Hepatocyte (in vitro differentiated cells): ENCODE results near the gene ARL17B. TPM values are rescaled to one million over a fixed set of nuclear protein-coding genes. Genes with fewer than 3 reads are reported as not detected.
A peak's percentile ranks its signal among the peaks of the same experiment; 100 is the strongest.
"Not testable (repeated sequence)": the region's sequence is repeated elsewhere in the genome, so short reads cannot be mapped to it uniquely, and the experiment has no call there.

Experiments used
- DNase-seq: peaks from one replicate; pipeline ENCODE4 v3.0.0-alpha.2; 2016; ENCODE audit warnings: low spot score
- H2AFZ ChIP-seq: fragments of 200-600 bp; sonication (generic); 2 replicates; pipeline ENCODE4 v1.6.0; 2016; ENCODE audit warnings: antibody characterized with exemption, mild to moderate bottlenecking
- H3K27ac ChIP-seq: fragments of 200-600 bp; sonication (generic); 2 replicates; pipeline ENCODE4 v1.5.1; 2016; ENCODE audit warnings: mild to moderate bottlenecking
- H3K27me3 ChIP-seq: fragments of 200-600 bp; sonication (generic); 2 replicates; pipeline ENCODE4 v1.6.1; 2016
- H3K36me3 ChIP-seq: fragments of 200-600 bp; sonication (generic); replicated peaks from 2 replicates; pipeline ENCODE4 v1.5.1; 2016; ENCODE audit warnings: low read depth; ENCODE audit not compliant: insufficient read depth
- H3K4me1 ChIP-seq: fragments of 200-600 bp; sonication (generic); 2 replicates; pipeline ENCODE4 v1.5.1; 2016; ENCODE audit warnings: mild to moderate bottlenecking, moderate library complexity; ENCODE audit not compliant: insufficient read depth
- H3K4me2 ChIP-seq: fragments of 200-600 bp; sonication (generic); 2 replicates; pipeline ENCODE4 v1.6.0; 2016
- H3K4me3 ChIP-seq: fragments of 200-600 bp; sonication (generic); 2 replicates; pipeline ENCODE4 v1.5.1; 2016; ENCODE audit warnings: mild to moderate bottlenecking
- H3K79me2 ChIP-seq: fragments of 200-600 bp; sonication (generic); 2 replicates; pipeline ENCODE4 v1.6.0; 2017; ENCODE audit warnings: mild to moderate bottlenecking
- H3K9me2 ChIP-seq: fragments of 200-600 bp; sonication (generic); replicated peaks from 2 replicates; pipeline ENCODE4 v1.6.0; 2017; ENCODE audit warnings: mild to moderate bottlenecking; ENCODE audit not compliant: insufficient read depth
- H3K9me3 ChIP-seq: fragments of 200-600 bp; sonication (generic); 2 replicates; pipeline ENCODE4 v1.5.1; 2016; ENCODE audit warnings: low read depth, mild to moderate bottlenecking
- H4K20me1 ChIP-seq: fragments of 200-600 bp; sonication (generic); 2 replicates; pipeline ENCODE4 v1.6.0; 2016; ENCODE audit warnings: mild to moderate bottlenecking; ENCODE audit not compliant: insufficient read depth, poor library complexity, severe bottlenecking
- WGBS: methylation state at CpG from one replicate; pipeline ENCODE4 v1.1.6; 2016; ENCODE audit warnings: low lambda C conversion rate; ENCODE audit errors: missing lambda C conversion rate; 5-methylcytosine and 5-hydroxymethylcytosine counted together
- polyA plus RNA-seq: library from polyadenylated mRNA; unstranded; fragments of >200 nt; fragmentation: Nextera tagmentation; extraction: Ambion mirVana; gene quantifications from 2 replicates; pipeline ENCODE4 v1.2.1, GENCODE V29; 2016
- small RNA-seq: library from RNA; depleted of rRNA; stranded (forward); fragments of <200 nt; gene quantifications from one replicate; pipeline ENCODE3, GENCODE V24; 2014
- total RNA-seq: library from RNA; depleted of rRNA; stranded (reverse); fragments of >200 nt; gene quantifications from 2 replicates; pipeline ENCODE4 v1.2.3, GENCODE V29; 2014

ARL17B gene
- total and polyA plus RNA-seq, 2 experiments from 2014 or later = 9.0 to 11.4 TPM

- Histone ChIP-seq H3K27ac (peak overlapping the region; percentile 39), H2AFZ (peak overlapping the region; percentile 55), H3K4me3 (peak overlapping the region; percentile 32), H3K4me2 (peak overlapping the region; percentile 70)
- DNase-seq = peak; percentile 96
- H3K4me1 ChIP-seq, H3K9me2 ChIP-seq, H3K36me3 ChIP-seq, H3K9me3 ChIP-seq, H3K27me3 ChIP-seq, H3K79me2 ChIP-seq, H4K20me1 ChIP-seq: not testable (repeated sequence)
- WGBS = 1% methylated on average over 21 of the region's 22 CpGs
These were observed 136.2 kb downstream of the ARL17B start for GRCh38 chr17:46225274-46225794.

- WGBS = 6% methylated on average over 12 of the region's 54 CpGs
- H3K27ac ChIP-seq = not testable (repeated sequence)
- peak; percentile 35 for DNase-seq
These were observed 136.7 kb downstream of the ARL17B start for GRCh38 chr17:46224864-46225263.

More at GRCh38 chr17:46224864-46225263, 136.7 kb downstream of the ARL17B start:
- not testable (repeated sequence) for H3K9me2 ChIP-seq, H3K4me2 ChIP-seq, H3K4me1 ChIP-seq, H3K36me3 ChIP-seq, H3K27me3 ChIP-seq, H4K20me1 ChIP-seq, H3K9me3 ChIP-seq
- peak overlapping the region; percentile 32 for H3K4me3 ChIP-seq
- H3K79me2 ChIP-seq = peaks cover 11% of the 10 kb centered on the region
- H2AFZ ChIP-seq = peak overlapping the region; percentile 55

Small RNA genes lying within 50 kb of the gene (small RNA-seq; reads per million reads assigned to genes)
- not detected for gene RN7SL656P

Other genes with a start within 250 kb of the ARL17B start
- gene KANSL1, start 168.3 kb downstream of the ARL17B start, total RNA-seq = 68.2 and 84.3 TPM in 2 replicates
- 32.6 and 37.3 TPM in 2 replicates for gene KANSL1, start 168.3 kb downstream of the ARL17B start, polyA plus RNA-seq
- gene LRRC37A, start 66.6 kb downstream of the ARL17B start, total RNA-seq = 1.4 and 1.9 TPM in 2 replicates
- gene LRRC37A, start 66.6 kb downstream of the ARL17B start, polyA plus RNA-seq = 1.2 and 1.3 TPM in 2 replicates
- 9.5 and 9.8 TPM in 2 replicates for gene LRRC37A2, start 150.7 kb upstream of the ARL17B start, total RNA-seq
- 7.3 and 7.8 TPM in 2 replicates for gene LRRC37A2, start 150.7 kb upstream of the ARL17B start, polyA plus RNA-seq
- 8.0 and 9.3 TPM in 2 replicates for gene ARL17A, start 217.9 kb upstream of the ARL17B start, total RNA-seq
- 7.8 and 9.2 TPM in 2 replicates for gene ARL17A, start 217.9 kb upstream of the ARL17B start, polyA plus RNA-seq
- gene NSF, start 228.9 kb upstream of the ARL17B start, total RNA-seq = 33.8 and 35.1 TPM in 2 replicates
- gene NSF, start 228.9 kb upstream of the ARL17B start, polyA plus RNA-seq = 22.6 and 22.7 TPM in 2 replicates